DMS 273 (cell line): Measurements from ENCODE around the gene GAL3ST1.
A peak's percentile ranks its signal among the peaks of the same experiment; 100 is the strongest.
"Not testable (repeated sequence)": the region's sequence is repeated elsewhere in the genome, so short reads cannot be mapped to it uniquely, and the experiment has no call there.

Experiments used
- DNase-seq: peaks from one replicate; lab custom pipeline; 2025; ENCODE audit not compliant: unreplicated experiment; lab: John Stamatoyannopoulos, UW

GAL3ST1 gene

DNA sequence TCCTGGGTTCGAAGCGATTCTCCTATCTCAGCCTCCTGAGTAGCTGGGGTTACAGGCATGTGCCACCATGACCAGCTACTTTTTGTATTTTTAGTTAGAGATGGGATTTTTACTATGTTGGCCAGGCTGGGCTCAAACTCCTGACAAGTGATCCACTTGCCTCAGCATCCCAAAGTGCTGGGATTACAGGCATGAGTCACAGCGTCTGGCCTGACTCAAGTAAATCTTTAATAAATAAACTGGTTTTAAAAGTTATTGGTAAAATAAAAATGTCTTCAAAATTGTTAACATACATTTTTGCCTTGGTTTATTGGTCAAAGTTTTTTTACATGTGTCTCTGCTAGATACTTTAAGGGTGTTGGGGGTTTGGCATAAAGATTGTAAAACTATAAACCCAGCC is 24.5 kb upstream of the GAL3ST1 start:
- DNase-seq = no peak

DNA sequence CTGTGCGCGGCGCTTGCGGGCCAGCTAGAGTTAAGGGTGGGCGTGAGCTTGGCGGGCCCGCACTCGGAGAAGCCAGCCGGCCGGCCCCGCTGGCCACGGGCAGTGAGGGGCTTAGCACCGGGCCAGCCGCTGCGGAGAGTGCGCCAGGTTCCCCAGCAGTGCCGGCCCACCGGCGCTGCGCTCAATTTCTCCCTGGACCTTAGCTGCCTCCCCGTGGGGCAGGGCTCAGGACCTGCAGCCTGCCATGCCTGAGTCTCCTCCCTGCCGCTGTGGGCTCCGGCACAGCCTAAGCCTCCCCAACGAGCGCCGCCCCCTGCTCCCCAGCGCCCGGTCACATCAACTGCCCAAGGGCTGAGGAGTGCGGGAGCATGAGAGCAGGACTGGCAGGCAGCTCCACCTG is 22.4 kb upstream of the GAL3ST1 start:
- no peak for DNase-seq

DNA sequence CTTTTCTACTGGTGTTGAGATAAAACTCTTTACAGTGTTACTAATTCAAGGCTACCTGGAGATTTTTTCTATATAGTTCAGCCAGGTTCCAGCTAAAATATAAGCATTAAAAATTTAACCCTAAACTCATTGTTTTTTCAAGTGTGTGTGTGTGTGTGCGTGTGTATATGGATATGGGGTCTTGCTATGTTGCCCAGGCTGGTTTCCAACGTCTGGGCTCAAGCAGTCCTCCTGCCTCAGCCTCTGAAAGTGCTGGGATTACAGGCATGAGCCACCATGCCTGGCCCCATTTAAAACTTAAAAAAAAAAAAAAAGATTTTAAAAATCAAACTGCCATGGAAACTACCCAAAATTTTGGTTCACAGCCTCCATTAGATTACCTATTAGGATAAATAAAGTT is 21.7 kb upstream of the GAL3ST1 start:
- DNase-seq = no peak

DNA sequence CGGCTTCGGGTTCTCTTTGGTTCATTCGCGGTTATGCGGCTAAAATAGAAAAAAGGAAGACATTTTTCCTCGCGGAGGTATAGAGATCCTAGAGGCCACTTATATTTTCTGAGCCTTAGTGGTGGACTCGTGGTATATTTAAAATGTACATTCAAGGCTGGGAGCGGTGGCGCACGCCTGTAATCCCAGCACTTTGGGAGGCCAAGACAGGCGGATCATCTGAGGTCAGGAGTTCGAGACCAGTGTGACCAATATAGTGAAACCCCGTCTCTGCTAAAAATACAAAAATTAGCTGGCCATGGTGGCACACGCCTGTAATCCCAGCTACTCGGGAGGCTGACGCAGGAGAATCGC is 17.9 kb upstream of the GAL3ST1 start:
- DNase-seq = not testable (repeated sequence)

DNA sequence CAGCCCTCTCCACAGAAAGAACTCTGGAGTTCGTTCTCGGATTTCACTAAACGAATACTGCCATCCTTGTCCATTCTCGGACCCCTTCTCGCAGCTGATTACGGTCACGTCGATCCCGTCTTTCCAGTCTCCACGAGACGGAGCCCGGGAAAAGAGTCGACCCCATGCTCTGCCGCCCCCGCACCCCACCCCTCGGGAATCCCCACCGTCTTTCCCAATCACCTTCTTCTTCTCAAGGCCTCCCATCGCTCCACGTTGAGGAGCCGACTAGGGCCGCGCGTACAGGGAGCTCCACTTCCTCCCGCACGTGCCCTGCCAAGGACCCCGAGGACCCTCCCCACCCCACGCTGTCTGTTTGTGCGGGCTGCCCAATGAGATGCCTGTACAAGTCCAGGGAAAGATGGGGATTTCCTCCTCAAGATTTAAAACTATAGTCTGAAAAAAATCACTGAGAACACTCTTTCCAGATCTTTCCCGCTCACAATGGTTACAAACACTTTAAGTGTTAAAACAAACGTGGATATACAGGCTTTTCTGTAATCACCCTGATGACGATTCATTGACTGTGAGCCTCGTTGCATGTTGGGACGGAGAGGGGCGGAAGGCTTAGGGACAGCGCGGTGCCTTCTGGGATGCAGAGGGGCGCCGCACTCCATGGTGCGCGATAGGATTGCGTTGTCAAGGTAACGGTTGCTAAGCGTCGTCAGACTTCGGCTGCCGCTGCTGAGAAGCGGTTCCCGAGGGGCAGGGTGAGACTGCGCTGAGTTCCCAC is 17.3 kb upstream of the GAL3ST1 start, which contains the start of gene PES1:
Gene PES1 (minus strand): TSS at position 323 of the 772 bp plus-strand sequence. CDS start 77 bp downstream, at position 246.
- peak; percentile 98 for DNase-seq

DNA sequence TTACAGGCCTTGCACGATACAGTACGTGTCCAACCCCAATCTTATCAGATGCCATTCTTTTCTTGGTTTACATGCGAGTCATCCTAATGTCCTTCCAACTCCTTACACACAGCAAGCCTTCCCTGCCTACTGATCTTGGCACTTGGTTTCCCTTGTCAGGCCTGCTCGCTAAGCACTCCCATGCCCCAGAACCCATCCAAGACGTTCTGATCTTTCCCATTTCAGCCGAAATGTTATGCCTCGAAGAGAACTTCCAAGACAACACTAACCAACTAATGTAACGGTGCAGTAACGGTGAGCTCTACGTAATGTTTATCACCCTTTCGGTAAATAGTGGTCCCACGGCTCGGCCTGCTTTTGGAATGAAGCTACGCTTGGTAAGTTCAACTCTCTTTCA is 16.7 kb upstream of the GAL3ST1 start:
- DNase-seq = peak; percentile 20

DNA sequence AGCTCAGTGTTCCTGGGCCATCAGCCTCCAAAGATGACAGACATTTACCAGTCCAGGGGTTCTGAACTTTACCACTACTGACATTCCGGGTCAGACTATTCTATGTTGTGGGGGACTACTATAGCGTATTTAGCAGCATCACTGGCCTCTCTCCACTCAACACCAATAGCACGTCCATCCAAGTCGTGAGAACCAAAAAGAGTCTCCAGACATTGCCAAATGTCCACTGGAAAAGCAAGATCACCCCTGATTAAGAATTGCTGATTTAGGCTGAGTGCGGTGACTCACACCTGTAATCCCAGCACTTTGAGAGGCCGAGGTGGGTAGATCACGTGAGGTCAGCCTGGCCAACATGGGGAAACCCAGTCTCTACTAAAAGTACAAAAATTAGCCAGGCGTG is 11.9 kb upstream of the GAL3ST1 start:
- DNase-seq = no peak

DNA sequence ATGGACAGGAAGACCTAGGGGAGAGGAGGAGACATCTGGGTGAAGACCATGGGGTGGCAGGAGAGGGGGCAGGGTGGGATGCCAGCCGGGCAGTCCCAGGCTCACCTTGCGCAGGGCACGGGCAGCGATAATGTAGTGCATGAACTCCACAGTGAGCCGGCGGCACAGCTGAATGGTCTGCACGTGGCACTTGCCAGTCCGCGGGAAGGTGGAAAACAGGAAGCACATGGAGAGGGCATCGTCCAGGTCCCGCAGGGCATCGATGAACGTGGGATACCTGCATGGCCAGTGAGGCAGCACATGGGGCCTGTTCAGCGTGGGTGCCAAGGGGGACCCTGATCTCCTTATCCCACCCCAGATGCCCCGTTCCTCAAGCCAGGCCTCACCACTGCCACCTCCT is 10.0 kb upstream of the GAL3ST1 start:
- DNase-seq = no peak

DNA sequence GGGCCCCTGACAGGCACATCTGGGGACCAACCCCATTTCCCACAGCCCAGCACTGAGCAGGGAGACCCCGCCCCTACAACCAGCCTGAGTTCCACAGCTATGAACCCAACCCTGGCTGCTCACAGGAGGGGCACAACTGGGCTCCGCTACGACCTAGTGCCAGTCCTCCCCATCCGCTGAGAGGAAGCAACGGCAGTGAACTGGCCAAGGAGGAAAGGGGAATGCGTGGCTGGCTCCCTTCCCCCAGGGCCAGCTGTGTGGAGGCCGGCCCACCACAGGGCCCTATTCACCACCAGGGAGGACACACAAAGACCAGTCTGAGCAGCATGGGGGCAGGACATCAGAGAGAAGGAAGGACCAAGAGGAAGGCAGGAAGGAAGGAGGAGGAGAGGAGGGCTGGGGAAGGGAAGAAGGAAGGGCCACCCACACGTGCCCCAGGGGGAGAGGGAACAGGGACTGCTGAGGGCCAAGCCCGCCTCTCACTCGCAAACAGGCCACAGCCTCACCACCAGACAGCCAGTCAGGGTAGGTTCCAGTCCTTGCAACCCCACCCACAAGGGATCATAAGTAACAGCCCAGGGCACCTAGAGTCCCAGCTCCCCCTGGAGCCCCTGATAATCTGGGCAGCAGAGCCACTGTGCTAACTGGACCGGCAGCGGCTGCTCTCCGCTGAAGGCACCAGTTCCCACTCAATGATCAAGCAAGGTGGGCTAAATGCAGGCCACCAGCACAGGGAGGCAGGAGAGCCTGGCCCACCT is 8.5 kb upstream of the GAL3ST1 start:
- no peak for DNase-seq

DNA sequence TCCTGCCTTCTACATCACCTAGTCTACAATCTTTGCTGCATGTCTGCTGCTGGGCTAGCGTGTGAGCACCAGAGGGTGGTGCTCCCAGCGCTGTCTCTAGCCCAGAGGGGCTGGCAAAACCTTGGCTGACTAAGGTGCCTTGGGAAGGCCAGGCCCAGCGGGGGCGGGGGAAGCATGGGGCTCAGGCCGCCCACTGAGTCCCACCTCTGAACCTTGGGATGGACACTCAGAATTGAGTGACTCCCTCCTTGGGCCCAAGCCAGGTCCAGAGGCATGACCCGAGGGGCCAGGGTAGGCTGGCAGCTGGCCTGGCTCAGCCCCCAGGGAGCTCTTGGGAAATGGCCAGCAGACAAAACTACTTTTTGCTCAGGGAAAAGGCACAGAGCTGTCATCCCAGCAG is 7.6 kb upstream of the GAL3ST1 start:
- DNase-seq = no peak

DNA sequence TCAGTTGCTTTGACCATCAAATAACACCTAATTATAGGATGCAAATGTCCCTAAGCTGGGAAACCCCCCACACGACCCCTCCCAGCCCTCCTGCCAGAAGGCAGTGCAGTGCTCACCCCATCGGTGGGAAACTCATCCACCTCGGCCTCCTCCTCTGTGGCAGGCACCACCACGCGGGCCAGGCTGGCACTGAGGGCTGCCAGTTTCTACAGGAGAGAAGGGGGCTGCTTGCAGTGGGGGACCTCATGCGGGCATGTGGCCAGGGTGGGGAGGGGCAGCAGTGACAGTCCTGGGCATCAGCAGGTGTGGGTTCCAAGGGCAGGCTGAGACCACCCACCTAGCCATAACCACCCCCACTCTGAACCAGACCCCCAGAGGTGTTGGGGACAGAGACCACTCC is 6.4 kb upstream of the GAL3ST1 start:
- DNase-seq = no peak

DNA sequence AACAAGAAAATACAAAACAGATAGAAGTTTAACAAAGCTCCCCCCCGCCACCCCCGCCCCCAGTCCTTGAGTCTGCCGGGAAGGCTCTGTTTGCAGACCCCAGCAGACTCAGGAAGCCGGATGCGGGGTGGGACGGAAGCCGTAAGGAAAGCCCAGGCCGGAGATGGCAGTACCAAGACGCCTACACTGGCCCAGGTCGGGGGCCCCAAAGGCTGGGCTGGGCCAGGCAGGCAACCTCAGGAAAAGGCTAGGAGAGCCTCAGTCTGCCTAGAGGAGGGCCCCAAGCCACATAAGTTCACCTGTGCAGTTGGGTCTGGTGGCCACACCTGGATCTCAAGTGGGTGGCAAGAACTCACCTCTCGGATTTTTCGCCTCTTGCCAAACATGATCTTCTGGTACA is 4.0 kb upstream of the GAL3ST1 start:
- DNase-seq = no peak

DNA sequence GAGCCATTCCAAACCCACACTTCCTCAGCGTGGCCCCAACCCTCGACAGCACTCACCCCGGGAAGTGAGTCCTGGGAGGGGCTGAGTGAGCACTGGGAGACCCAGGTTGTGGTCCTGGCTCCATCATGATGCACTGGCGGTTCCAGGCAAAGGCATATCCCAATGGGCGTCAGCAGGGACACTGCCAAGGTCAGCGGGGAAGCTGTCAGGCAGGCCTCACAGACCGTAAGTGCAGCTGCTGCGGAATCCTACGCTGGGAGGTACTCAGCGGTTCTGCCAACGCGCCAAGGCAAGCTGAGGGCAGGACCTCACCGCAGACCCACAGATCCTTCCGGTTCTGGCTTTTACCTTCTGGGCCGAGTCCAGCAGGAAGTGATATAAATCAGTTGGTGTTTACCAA is 1.4 kb upstream of the GAL3ST1 start:
- no peak for DNase-seq

DNA sequence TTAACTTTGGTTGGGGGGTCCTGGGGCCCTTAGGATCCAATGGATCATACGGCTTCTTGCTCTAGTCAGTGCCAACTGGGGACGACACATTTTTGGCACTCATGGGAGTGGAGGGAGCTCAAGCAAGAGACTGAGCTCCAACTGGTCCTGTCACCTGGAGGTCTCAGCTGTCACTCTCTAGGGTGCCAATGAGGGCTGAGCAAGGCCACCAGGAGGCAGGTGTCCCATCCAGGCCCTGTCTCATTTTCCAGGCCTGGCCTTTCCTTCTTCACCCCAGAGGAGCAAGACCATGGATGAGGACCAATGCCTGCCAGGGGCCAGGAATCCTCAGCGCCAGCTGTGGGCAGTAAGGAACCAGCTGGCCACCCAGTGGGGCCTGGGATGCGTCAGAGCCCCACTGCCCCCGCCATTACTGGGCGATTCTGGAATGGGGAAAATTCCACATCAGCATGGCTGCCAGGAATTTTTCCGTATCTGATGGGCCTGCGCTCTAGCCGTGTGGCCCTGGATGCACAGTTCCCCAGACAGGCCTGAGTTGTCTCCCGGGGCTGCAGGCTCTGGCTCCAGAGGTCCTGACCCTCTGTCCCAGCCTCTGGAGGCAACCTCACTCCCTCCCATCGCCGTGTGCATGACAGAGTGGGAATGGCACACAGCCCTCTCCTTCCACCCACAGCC is 669 bp upstream of the GAL3ST1 start:
- peak; percentile 51 for DNase-seq

DNA sequence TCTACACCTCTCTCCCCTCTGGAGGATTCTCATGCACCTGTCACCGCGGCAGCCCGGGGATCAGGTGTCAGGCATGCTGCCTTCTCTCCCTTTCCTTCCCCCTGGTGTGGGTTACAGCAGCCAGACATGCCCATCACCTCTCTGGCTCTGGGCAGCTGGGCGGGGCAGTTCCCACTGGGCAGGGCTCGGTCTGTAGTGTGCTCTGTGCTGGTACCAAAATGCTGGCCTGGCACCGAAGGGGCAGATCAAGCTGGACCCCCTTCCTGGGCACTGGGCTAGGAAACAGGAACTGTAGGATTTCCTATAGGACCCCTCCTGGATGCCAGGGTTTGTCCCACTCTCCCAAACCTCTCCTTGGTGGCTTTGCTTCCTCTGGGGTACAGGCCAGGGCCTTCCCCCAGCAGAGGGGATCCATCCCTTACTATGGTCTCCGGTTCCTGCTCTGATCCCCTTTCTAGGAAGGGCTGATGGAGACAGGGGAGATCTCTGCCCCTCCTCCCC is 821 bp downstream of the GAL3ST1 start:
- DNase-seq = peak; percentile 26

DNA sequence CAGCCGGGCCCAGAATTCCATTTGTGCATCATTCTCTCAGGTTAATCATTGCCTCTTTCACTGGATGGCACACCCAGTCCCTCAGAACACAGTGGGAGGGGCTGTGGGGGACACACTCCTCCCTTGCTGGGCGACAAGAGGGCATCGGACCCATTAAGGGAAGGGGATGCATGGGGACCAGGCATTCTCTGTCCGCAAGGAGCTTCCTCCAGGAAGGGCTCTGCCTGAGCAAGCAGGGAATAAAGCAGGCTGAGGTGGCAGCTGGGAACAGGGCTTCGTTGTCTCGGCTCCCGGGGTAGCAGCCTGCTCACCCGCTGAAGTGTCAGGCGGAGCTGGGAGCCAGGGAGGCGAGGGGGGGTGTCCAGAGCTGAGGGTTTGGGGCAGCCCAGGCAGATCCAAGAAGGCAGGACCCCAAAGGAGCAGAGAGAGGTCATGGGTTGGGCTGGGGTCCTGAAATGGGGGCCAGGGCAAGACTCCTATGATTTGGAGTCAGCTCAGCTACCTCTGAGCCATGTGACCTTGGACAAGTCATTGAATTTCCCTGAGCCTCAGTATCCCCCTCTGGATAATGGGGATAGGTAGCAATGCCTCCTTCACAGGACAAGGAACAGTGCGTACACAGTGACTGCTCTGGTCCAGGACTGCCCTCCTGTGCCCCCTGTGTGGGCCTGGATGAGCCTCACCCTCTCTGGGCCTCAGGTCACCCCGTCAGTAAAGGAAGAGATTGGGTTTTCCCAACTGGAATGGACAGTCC is 1.4 kb downstream of the GAL3ST1 start:
- peak; percentile 51 for DNase-seq

DNA sequence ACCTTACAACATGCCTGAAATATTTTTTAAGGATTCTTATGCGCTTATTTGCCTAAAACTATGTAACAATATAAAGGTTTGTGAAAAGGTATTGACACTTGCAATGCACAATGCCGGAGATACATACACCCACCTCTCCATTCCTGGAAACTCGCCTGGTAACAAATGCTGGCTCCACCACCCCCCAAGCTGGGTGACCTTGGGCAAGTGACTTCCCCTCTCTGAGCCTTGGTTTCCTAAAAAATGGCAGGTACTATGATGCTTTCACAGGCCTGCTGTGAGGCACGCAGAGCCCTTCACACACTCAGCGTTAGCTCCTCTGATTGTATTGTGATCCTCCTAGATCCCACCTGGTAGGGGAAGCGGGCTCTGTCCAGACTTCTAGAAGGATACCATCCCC is 2.3 kb downstream of the GAL3ST1 start:
- DNase-seq = no peak

DNA sequence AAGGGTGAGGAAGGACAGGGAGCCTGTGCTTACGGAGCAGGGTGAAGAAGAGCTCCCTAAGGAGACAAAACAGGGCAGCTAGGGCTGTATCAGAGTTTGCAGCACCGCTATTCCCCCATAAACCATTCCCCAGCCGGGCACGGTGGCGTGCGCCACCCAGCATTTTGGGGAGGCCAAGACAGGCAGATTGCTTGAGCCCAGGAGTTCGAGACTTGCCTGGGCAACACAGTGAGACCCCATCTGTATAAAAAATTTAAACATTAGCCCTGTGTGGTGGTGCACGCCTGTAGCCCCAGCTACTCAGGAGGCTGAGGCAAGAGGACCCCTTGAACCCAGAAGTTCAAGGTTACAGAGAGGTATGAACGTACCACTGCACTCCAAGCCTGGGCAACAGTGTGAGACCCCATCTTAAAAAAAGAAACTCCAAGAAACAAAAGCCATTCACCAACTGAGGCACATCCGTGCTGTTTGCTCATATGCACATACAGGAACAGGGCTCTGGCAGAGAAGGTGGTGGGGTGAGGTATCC is 4.7 kb downstream of the GAL3ST1 start:
- DNase-seq = no peak

DNA sequence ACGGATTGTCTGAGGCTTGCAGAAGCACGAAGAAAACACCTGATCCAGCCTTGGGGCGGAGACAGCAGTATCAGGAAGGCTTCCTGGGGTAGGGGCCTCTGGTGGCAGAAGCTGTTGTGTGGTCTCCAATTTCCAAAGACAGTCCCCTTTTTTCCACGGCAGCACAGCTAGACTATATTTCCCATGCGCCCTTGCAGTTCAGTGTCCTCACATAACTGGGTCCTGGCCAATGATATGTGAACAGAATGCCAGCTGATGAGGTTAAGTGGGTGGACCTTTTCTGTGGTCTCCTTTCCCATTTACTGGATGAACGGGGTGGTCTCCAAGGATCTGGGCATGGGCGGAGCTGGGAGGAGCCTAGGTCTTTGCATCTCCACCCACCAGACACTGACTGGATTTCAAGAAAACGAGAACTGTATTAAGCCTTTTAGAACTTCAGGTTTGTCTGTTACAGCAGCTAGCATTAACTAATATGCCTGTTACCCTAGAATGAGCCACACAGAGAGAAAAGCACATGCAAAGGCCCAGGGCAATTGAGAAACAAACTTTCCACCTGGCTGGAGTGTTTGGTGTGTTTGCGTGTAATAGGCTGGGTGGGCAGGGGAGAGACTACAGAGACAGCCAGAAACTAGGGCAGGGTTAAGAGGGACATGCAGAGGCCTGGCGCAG is 6.2 kb downstream of the GAL3ST1 start:
- DNase-seq = no peak

DNA sequence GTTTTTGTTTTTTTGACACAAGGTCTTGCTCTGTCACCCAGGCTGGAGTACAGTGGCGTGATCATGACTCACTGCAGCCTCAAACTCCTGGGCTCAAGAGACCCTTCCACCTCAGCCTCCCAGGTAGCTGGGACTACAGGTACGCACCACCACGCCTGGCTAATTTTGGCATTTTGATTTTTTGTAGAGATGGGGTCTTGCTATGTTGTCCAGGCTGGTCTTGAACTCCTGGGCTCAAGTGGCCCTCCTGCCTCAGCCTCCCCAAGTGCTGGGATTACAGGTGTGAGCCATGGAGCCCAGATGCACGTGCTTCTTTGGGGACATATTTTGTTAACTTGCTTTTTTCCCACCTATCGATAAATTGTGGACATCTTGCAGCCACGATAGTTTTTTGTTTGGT is 7.2 kb downstream of the GAL3ST1 start:
- DNase-seq = not testable (repeated sequence)
